DMS153 (cell line): Measurements from ENCODE around the gene RPLP2.

Source experiments
- DNase-seq: peaks from one replicate; lab custom pipeline; 2025; lab: John Stamatoyannopoulos, UW

Gene RPLP2

GRCh38 chr11:836700-837099, 26.9 kb downstream of the RPLP2 start:
- no peak for DNase-seq

GRCh38 chr11:837189-837989, 27.6 kb downstream of the RPLP2 start:
- DNase-seq, result no peak

- DNase-seq, result no peak
These were observed 28.2 kb downstream of the RPLP2 start for GRCh38 chr11:837990-838307.

- no peak for DNase-seq
These were observed 28.9 kb downstream of the RPLP2 start for GRCh38 chr11:838441-839279.

GRCh38 chr11:839280-839623, 29.5 kb downstream of the RPLP2 start:
- DNase-seq, result no peak

- no peak for DNase-seq
These were observed 30.3 kb downstream of the RPLP2 start for GRCh38 chr11:839875-840617.

GRCh38 chr11:841981-842369, 32.2 kb downstream of the RPLP2 start:
- DNase-seq, result no peak

GRCh38 chr11:842370-843002, 32.7 kb downstream of the RPLP2 start, which contains the start of the genes POLR2L and TSPAN4:
POLR2L (minus strand) TSS chr11:842529; CDS start chr11:842508, 21 bp downstream.
TSPAN4 (plus strand) TSS chr11:842852; CDS start chr11:850305, 7,453 bp downstream.
- DNase-seq, result peak; percentile 56

- no peak for DNase-seq
These were observed 33.4 kb downstream of the RPLP2 start for GRCh38 chr11:843086-843734.

GRCh38 chr11:843818-844692, 34.3 kb downstream of the RPLP2 start:
- no peak for DNase-seq

- no peak for DNase-seq
These were observed 35.2 kb downstream of the RPLP2 start for GRCh38 chr11:844693-845644.

- no peak for DNase-seq
These were observed 36.2 kb downstream of the RPLP2 start for GRCh38 chr11:845872-846495.

GRCh38 chr11:846496-847098, 36.8 kb downstream of the RPLP2 start:
- DNase-seq, result no peak

- no peak for DNase-seq
These were observed 38.1 kb downstream of the RPLP2 start for GRCh38 chr11:847876-848275.

GRCh38 chr11:848380-848931, 38.7 kb downstream of the RPLP2 start:
- no peak for DNase-seq

- DNase-seq, result no peak
These were observed 39.5 kb downstream of the RPLP2 start for GRCh38 chr11:849104-849824.

GRCh38 chr11:849951-850774, 40.4 kb downstream of the RPLP2 start:
- no peak for DNase-seq
